GM18867 (cell line): ENCODE data around the gene DMD.
"Not testable (repeated sequence)": the region's sequence is repeated elsewhere in the genome, so short reads cannot be mapped to it uniquely, and the experiment has no call there.

Experiments
- ATAC-seq: cut with Tn5 transposase; IDR thresholded peaks from one replicate; pipeline ENCODE4 v1.9.1; 2021; ENCODE audit warnings: mild to moderate bottlenecking, moderate library complexity; ENCODE audit not compliant: unreplicated experiment

The DMD gene

GRCh38 chrX:32116047-32116446, 1095.3 kb downstream of the DMD start:
- ATAC-seq: no peak

DNA sequence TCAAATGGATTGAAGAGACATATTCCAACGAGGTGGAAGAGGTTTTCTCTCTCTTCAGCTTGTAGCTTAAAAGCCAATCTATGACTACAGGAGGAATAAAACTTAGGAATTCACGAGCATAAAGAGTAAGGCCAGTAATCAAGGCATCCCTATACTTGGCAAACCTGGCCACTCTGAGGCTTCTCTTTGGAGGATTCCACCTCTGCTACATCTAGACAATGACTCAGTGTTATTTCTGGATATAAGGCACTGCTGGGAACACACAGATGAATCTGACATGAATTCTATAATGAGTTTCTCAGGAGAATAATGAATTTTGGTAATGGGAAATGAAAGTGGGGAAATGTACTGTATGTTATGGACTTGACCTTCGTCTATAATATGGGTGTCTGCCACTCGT, 1123.7 kb downstream of the DMD start:
- no peak for ATAC-seq

- no peak for ATAC-seq
Measured at GRCh38 chrX:32084757-32085156, 1126.6 kb downstream of the DMD start.

DNA sequence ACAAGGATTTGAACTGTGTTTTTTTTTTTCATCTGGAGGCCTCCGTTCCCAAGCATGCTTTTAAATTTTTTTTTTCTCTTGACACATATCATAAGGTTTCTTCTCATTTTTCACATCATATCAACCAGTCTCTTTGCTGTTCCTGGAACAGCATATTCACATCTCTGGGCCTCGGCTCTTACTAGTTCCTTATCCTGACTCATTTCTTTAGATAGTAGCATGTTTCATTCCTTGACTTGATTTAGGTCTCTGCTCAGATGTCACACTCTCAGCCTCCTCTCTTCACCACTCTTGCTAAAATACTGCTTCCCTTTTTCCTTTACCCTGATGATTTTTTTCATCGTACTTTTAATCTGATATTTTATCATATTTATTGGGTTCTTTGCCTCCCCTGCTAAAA, 1163.1 kb downstream of the DMD start:
- ATAC-seq: no peak

DNA sequence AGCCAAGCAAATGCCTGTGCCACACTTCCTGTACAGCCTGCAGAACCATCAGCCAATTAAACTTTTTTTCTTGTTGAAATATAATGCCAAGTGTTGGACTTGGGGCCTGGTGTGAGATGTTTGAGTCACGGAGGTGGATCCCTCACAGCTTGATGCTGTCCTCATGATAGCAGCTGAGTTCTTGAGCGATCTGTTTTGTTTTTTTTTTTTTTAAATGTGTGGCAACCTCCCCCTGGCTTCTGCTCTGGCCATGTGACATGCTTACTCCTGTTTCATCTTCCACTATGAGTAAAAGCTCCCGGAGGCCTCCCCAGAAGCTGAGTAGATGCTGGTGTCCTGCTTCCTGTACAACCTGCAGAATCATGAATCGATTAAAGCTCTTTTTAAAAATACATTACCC, 1166.2 kb downstream of the DMD start:
- ATAC-seq: no peak

DNA sequence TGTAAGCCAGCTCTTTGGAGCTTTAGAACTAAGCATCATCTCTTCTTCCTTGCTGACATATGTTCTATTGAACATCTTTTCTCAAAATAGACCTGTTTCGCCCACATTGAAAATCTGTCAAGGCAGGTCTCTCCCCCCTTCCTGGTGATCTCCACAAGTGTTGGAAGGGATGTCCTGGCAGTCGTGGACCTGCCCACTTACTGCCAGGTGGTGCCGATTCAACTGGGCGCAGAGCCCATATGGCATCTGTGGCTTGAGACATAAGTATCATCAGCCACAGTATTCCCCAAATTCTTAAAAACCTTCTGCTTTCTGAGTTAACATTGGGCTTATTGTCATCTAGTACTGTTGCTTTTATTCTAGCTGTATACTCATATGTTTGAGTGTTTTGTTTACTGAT, 1170.2 kb downstream of the DMD start:
- ATAC-seq: no peak

DNA sequence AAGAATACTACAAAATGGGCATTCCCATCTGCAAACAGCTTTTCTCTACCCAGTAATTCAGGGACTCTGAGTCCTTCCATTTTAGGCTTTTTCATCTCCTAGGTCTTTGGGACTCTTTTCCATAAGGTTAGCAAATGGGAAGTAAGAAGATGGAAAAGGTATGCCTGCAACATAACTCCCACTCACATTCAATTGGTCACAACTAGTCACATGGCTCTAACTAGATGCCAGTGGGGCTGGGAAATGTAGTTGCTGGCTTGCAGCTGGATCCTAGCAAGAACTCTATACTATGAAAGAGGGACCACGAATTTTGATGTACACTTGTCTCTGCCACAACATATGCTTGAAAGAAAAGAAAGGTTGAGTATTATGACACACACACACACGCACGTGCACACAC, 1184.6 kb downstream of the DMD start:
- ATAC-seq: no peak

DNA sequence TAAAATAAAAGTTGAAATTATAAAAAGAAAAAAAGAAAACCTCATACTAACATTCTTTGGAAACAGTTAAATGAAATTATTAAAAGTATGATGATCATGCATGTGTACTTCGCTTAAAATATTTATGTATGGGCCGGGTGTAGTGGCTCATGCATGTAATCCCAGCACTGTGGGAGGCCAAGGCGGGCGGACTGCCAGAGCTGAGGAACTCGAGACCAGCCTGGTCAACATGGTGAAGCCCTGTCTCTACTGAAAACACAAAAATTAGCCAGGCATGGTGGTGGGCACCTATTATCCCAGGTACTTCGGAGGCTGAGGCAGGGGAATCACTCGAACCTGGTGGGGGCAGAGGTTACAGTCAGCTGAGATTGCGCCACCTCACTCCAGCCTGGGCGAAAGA, 1187.3 kb downstream of the DMD start:
- no peak for ATAC-seq

GRCh38 chrX:32016195-32016594, 1195.2 kb downstream of the DMD start:
- ATAC-seq: no peak

DNA sequence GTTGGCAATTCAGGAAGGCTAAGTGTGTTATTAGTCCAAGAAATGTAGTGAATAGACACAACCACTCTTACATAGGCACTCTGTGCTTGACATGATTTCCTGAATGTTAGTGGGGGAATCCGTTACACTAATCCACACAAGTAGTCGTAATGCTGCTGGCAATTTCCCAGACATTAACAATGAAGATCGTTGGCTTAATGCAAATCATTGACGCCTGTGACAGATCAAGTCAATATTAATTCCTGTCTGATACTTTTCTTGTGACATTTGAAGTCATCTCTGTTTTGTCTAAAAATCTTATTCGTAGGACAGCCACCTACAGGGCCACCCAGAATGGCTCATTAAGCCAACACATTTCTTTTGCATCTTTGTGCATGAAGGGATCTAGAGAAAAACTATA, 1200.4 kb downstream of the DMD start:
- ATAC-seq: no peak

- ATAC-seq: no peak
Measured at GRCh38 chrX:32010212-32010611, 1201.1 kb downstream of the DMD start.

- no peak for ATAC-seq
Measured at GRCh38 chrX:31993637-31994036, 1217.7 kb downstream of the DMD start.

GRCh38 chrX:31988975-31989374, 1222.4 kb downstream of the DMD start:
- no peak for ATAC-seq

GRCh38 chrX:31981546-31982062, 1229.7 kb downstream of the DMD start:
- ATAC-seq: no peak

- ATAC-seq: no peak
Measured at GRCh38 chrX:31969714-31970113, 1241.6 kb downstream of the DMD start.

GRCh38 chrX:31962256-31962655, 1249.1 kb downstream of the DMD start:
- ATAC-seq: no peak

DNA sequence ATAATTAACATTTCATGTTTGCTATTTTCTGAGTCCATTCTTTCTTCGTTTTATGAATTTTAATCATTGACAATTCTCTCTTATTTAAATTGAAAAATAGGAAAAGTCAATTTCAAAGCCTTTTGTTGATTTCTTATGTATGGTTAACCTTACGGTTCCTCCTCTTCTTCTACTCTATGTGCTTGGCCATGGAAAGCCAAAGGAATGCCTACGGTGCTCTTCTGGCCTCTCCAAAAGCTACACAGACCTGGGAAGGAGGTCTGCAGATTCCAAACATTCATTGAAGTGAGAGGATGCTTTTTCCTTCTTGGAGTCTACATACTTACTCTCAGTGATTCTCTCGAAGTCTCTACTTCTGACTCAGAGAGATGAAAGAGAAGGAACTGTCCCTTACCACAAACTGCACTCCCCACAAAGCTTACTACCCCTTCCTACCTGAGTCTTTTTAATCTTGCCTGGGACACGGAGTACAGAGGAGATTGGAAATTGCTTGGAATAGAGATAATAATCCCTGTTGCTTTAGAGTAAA, 1276.4 kb downstream of the DMD start:
- no peak for ATAC-seq

GRCh38 chrX:31934015-31934414, 1277.3 kb downstream of the DMD start:
- no peak for ATAC-seq

- no peak for ATAC-seq
Measured at GRCh38 chrX:31932769-31933168, 1278.6 kb downstream of the DMD start.

- ATAC-seq: not testable (repeated sequence)
Measured at GRCh38 chrX:31932320-31932719, 1279.0 kb downstream of the DMD start.

- ATAC-seq: no peak
Measured at GRCh38 chrX:31931225-31931624, 1280.1 kb downstream of the DMD start.

- ATAC-seq: no peak
Measured at GRCh38 chrX:31929366-31929765, 1282.0 kb downstream of the DMD start.

- ATAC-seq: no peak
Measured at GRCh38 chrX:31921236-31921635, 1290.1 kb downstream of the DMD start.
